SIG-M5 treated with dmso at 0.1 percent for 504 hours (cell line): ENCODE results near the gene NPIPA2.
"Not testable (repeated sequence)": the region's sequence is repeated elsewhere in the genome, so short reads cannot be mapped to it uniquely, and the experiment has no call there.

Source experiments
- DNase-seq: peaks from one replicate; lab custom pipeline; 2025; ENCODE audit not compliant: unreplicated experiment; lab: John Stamatoyannopoulos, UW

Gene NPIPA2

DNA sequence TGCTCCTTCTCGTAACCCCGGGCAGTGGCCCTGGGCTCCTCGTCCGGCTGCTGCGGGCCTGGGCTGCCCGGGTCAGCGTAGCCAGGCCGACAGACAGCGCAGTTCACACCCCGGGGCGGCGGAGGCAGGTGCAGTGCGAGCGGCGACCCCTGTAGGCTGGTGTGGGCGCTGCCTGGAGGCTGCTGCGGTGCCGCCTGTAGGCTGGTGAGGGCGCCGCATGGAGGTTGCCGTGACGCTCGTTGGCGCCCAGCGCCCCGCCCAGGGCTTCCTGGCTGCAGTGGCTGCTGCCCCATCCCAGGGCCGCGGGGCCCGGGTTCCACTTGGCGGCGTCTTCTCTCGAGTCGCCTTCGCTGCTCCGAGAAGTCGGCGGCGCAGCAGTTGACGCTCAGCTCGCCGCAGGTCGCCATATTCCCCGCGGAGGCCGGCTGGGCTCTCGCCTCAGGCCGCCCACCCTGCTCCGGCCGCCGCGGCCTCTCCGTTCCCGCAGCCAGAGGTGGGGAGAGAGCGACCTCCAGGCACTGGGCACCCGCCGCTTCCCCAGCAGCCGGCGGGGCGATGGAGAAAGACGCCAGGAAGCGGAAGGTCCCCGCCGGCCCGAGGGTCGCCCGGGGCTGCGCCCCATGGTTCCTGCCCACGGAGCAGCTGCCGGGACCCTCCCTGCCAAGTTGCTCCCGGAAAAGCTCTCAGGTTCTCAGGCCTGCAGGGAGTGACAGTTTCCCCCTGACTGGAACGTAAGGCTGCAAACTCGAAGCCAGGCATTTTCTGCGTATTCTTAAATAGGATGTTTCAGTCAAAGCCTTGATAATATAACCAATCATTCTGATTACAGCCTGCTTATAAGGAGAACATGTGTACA lies at the start of gene NPIPA2:
Gene NPIPA2, plus strand, starts transcription at position 261 of the 856 bp plus-strand sequence. CDS start 5,533 bp downstream, outside the sequence.
- DNase-seq = not testable (repeated sequence)

DNA sequence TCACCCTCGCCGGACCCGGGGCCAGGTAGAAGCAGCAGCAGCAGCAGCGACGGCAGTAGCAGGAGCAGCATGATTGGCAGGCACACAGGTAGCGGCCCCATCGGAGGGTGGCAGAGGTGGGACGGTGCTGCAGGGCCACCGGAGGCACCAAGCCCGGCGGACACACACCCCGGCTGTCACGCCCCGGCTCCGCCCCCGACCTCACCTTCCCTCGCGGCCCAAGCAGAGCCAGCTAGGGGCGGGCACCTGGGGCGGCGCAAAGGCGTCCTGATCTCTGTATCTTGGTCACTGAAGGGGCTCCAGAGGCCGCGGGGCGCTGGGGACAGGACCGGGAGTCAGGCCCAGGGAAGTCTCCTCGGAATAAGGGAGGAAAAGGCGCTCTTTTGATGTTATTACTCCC lies 48.2 kb upstream of the NPIPA2 start, which contains the start of gene PLA2G10:
Gene PLA2G10, minus strand, starts transcription at position 180 of the 400 bp plus-strand sequence. Its CDS starts 79 bp downstream, at position 101.
- not testable (repeated sequence) for DNase-seq

DNA sequence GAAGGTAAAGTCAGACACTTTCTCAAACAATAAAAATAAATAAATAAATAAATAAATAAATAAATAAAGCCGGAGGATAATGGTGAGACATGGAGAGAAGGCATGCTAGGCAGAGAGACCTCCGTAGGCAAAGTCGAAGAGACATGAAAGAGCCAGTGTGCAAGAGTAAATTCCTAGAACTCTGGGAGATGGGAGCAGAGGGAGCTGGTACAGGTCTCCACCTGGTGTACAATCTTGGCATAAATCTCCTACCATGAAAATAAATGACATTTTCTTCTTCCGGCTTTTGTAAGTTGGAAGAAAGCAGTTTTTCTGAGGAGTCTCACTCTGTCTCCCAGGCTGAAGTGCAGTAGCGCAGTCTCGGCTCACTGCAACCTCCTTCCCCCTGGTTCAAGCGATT lies 40.5 kb upstream of the NPIPA2 start:
- not testable (repeated sequence) for DNase-seq

- DNase-seq = not testable (repeated sequence)
Observed at GRCh38 chr16:14702672-14703071, 39.7 kb upstream of the NPIPA2 start.

DNA sequence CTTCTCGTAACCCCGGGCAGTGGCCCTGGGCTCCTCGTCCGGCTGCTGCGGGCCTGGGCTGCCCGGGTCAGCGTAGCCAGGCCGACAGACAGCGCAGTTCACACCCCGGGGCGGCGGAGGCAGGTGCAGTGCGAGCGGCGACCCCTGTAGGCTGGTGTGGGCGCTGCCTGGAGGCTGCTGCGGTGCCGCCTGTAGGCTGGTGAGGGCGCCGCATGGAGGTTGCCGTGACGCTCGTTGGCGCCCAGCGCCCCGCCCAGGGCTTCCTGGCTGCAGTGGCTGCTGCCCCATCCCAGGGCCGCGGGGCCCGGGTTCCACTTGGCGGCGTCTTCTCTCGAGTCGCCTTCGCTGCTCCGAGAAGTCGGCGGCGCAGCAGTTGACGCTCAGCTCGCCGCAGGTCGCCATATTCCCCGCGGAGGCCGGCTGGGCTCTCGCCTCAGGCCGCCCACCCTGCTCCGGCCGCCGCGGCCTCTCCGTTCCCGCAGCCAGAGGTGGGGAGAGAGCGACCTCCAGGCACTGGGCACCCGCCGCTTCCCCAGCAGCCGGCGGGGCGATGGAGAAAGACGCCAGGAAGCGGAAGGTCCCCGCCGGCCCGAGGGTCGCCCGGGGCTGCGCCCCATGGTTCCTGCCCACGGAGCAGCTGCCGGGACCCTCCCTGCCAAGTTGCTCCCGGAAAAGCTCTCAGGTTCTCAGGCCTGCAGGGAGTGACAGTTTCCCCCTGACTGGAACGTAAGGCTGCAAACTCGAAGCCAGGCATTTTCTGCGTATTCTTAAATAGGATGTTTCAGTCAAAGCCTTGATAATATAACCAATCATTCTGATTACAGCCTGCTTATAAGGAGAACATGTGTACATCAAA lies 38.9 kb upstream of the NPIPA2 start, which contains the start of gene NPIPA3:
Gene NPIPA3, plus strand, starts transcription at position 256 of the 856 bp plus-strand sequence. CDS start 5,533 bp downstream, outside the sequence.
- DNase-seq = not testable (repeated sequence)

- DNase-seq = not testable (repeated sequence)
Observed at GRCh38 chr16:14733233-14733632, 9.1 kb upstream of the NPIPA2 start.

GRCh38 chr16:14740832-14741385 lies 1.4 kb upstream of the NPIPA2 start:
- not testable (repeated sequence) for DNase-seq

GRCh38 chr16:14741794-14742193 lies 539 bp upstream of the NPIPA2 start:
- DNase-seq = not testable (repeated sequence)

- not testable (repeated sequence) for DNase-seq
Observed at GRCh38 chr16:14773654-14774053, 31.3 kb downstream of the NPIPA2 start.

DNA sequence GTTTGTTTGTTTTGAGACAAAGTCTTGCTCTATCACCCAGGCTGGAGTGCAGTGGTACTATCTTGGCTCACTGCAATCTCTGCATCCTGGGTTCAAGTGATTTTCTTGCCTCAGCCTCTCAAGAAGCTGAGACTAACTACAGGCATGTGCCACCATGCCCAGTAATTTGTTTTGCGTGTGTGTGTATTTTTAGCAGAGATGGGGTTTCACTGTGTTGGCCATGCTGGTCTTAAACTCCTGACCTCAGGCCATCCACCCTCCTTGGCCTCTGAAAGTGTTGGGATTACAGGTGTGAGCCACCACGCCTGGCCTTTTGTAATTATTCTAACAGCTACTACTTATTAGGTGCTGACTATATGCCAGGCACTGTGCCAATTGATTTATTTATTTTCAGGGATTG lies 33.3 kb downstream of the NPIPA2 start:
- not testable (repeated sequence) for DNase-seq

DNA sequence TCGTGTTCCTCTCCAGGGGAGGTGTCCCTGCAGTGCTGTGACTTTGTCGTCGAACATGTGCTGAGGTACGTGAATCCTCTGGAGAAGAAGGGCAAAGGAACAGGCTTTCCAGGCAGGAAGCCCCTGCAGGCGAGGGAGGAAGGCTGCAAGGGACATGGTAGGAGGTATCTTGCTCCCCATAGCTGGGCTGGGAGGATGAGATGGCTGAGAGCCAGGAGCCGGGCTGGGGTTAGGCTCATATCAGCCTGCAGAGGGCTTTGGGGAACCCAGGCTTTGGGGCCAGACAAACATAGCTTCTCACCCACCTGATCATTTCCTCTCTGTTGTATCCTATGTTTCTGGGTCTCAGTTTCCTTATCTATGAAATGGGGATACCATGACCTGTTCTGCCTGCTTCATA lies 34.4 kb downstream of the NPIPA2 start:
- not testable (repeated sequence) for DNase-seq

DNA sequence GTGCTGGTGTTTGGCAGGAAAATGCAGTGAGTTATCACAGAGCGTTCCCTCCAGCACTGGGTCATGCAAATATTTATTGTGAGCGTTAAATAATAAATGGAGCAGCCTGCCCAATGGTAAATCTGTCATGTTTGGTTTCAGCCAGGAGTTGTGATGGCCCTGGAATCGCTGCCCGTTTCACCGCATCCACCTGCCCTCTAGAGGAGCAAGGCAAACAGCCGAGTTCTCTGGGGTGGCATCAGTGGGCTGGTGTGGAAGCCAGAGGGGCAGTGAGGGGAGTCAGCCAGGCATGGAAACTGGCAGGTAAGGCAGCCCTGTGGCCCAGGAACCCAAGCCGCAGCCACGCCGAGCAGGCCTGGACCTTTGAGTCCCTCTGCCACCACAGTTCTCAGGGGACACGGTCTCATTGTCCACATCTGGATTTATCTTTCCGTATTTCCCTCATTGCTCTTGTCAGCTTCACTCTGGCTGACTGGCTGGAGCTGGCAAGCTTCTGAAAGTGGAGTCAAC lies 37.1 kb downstream of the NPIPA2 start:
- not testable (repeated sequence) for DNase-seq

DNA sequence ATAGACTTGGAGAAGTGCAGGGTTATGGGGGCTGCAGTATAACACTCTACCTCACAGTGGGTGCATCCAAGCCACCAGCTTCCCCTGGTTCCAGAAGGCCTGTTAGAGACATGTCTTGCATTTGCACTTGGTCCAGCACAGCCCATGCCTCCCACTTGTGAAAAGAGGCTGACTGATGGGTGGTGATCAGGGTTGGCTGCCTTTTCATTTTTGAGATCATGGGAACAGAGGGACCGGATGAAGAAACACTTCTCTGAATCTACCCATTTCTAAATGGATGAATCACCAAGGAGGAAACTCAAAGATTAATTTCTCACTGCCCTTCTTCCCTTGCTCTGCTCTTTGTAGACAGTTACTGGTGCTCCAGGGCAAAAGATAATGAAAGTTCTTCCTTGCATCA lies 43.8 kb downstream of the NPIPA2 start:
- DNase-seq = not testable (repeated sequence)

GRCh38 chr16:14789577-14789976 lies 47.2 kb downstream of the NPIPA2 start:
- not testable (repeated sequence) for DNase-seq

DNA sequence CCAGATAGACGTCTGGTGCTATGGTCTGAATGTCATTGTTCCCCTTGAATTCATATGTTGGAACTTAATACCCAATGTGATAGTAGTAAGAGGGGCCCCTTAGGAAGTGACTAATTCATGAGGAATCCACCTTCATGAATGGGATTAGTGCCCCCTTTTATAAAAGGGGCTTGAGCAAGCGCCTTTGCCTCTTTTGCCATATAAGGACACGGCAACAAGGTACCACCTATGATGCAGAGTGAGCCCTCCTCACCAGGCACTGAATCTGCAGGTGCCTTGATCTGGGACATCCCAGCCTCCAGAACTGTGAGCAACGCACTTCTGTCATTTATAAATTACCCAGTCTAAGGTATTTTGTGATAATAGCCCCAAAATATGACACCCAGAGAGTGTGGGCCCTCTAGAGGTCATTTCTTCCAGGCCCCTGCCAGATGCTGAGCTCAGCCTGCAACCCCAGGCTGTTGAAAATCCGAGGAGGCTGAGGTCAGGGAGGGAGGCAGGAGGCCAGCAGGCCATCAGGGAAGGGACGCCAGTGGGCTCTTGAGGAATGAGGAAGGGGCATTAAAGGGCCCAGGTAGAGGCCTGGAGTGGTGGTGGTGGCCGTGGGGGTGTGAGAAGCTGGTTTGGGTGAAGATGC lies 48.1 kb downstream of the NPIPA2 start:
- not testable (repeated sequence) for DNase-seq

DNA sequence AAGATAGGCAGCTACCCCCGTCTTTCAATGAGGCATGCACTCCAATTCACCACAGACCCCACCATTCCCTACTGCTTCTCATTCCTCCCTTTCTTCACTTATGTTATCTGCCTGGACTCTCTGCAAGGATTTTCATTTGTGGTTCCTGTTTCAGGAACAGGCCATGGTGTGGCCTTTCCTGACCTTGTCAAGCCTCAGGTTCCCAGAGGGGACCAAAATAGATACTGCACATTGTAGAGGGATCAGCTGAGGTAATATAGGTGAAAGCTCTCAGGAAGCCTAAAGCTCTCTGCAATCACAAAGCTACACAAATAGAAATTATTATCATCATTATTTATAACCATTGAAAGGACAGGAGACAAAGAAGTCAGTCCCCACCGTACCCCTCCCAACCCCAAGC lies 50.6 kb downstream of the NPIPA2 start:
- not testable (repeated sequence) for DNase-seq

- DNase-seq = not testable (repeated sequence)
Observed at GRCh38 chr16:14797558-14797957, 55.2 kb downstream of the NPIPA2 start.

- DNase-seq = not testable (repeated sequence)
Observed at GRCh38 chr16:14803577-14803976, 61.2 kb downstream of the NPIPA2 start.

DNA sequence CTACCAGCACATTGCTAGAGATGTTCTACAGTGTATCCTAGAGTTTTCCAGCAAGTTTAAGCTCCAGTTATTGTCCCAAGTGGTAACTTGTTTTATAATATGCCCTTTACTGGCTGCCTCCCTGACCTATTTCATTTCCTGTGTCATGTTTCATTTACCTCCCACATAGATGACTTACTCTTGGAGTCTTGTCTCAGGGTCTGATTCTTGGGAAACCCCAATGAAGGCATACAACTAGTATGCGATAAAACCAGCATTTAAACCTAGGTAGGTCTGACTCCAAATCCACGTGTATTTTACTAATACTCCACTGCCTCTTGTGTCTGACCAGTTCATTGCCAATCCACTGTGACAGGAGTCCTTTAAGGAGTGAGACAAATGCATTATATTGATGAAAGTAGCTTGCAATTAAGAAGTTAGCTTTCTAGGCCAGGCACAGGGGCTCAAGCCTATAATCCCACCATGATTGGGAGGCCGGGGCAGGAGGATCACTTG lies 64.9 kb downstream of the NPIPA2 start:
- DNase-seq = not testable (repeated sequence)

DNA sequence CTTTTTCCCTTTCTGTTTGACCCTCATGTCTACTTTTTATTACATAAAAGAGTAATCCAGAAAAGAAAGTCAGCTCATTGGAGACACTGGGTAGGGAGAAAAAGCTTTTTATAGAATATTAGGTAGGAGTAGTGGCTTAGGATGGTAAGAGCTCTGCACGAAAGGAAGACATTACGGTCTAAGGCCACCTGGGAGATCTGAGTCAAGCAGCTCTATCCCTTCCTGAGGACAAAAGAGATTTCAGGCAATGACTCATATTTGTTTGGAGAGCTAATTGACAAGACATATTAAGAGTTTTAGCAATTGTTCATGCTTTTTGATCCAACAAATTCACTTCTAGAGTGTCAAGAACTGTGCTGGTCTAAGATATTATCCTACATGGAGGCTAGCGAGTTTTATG lies 71.6 kb downstream of the NPIPA2 start:
- DNase-seq = not testable (repeated sequence)
